ENCODE measurements around the gene ZFAND2B.

DNA sequence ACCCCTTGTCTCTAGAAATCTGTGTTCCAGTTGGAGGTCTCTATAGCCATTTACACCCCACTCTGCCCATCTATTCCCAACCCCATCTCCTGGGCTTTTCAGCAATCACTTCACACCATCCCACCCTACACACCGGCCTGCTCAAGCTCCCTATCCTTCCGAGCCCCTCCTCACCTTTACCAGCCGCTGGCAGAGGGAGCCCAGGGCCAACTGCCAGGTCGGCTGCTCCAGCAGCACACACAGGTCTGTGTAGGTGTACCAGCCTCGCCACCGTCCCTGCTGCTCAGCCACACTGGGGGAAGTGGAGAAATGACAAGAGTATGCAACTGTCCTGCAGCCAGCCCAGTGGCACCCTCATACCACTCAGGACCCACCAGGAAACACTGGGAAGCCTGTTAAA, 33.4 kb upstream of the ZFAND2B start:
- TF ChIP-seq, protein P1, sequence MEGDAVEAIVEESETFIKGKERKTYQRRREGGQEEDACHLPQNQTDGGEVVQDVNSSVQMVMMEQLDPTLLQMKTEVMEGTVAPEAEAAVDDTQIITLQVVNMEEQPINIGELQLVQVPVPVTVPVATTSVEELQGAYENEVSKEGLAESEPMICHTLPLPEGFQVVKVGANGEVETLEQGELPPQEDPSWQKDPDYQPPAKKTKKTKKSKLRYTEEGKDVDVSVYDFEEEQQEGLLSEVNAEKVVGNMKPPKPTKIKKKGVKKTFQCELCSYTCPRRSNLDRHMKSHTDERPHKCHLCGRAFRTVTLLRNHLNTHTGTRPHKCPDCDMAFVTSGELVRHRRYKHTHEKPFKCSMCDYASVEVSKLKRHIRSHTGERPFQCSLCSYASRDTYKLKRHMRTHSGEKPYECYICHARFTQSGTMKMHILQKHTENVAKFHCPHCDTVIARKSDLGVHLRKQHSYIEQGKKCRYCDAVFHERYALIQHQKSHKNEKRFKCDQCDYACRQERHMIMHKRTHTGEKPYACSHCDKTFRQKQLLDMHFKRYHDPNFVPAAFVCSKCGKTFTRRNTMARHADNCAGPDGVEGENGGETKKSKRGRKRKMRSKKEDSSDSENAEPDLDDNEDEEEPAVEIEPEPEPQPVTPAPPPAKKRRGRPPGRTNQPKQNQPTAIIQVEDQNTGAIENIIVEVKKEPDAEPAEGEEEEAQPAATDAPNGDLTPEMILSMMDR (conservative IDR thresholded peaks at IDR 0.05; ENCODE audit: low read depth in 2 of 2), result no peak
- TF ChIP-seq EZH2phosphoT487 (IDR thresholded peaks at IDR 0.05; ENCODE audit: unreplicated experiment) (no peak), EZH2 (IDR thresholded peaks at IDR 0.05; ENCODE audit: low read depth, unreplicated experiment) (no peak), CREB1 (CRISPR knock-in tag; IDR thresholded peaks at IDR 0.05; ENCODE audit: low read depth) (no peak), POLR2AphosphoS5 (IDR thresholded peaks at IDR 0.05; ENCODE audit: low read depth) (no peak), JUNB (IDR thresholded peaks at IDR 0.05; ENCODE audit: unreplicated experiment) (no peak), STAT1 (IDR thresholded peaks at IDR 0.05; ENCODE audit: unreplicated experiment) (no peak)
- TF ChIP-seq, protein P2, sequence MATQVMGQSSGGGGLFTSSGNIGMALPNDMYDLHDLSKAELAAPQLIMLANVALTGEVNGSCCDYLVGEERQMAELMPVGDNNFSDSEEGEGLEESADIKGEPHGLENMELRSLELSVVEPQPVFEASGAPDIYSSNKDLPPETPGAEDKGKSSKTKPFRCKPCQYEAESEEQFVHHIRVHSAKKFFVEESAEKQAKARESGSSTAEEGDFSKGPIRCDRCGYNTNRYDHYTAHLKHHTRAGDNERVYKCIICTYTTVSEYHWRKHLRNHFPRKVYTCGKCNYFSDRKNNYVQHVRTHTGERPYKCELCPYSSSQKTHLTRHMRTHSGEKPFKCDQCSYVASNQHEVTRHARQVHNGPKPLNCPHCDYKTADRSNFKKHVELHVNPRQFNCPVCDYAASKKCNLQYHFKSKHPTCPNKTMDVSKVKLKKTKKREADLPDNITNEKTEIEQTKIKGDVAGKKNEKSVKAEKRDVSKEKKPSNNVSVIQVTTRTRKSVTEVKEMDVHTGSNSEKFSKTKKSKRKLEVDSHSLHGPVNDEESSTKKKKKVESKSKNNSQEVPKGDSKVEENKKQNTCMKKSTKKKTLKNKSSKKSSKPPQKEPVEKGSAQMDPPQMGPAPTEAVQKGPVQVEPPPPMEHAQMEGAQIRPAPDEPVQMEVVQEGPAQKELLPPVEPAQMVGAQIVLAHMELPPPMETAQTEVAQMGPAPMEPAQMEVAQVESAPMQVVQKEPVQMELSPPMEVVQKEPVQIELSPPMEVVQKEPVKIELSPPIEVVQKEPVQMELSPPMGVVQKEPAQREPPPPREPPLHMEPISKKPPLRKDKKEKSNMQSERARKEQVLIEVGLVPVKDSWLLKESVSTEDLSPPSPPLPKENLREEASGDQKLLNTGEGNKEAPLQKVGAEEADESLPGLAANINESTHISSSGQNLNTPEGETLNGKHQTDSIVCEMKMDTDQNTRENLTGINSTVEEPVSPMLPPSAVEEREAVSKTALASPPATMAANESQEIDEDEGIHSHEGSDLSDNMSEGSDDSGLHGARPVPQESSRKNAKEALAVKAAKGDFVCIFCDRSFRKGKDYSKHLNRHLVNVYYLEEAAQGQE (IDR thresholded peaks at IDR 0.05; ENCODE audit: unreplicated experiment), result no peak
- TF ChIP-seq, protein P3, sequence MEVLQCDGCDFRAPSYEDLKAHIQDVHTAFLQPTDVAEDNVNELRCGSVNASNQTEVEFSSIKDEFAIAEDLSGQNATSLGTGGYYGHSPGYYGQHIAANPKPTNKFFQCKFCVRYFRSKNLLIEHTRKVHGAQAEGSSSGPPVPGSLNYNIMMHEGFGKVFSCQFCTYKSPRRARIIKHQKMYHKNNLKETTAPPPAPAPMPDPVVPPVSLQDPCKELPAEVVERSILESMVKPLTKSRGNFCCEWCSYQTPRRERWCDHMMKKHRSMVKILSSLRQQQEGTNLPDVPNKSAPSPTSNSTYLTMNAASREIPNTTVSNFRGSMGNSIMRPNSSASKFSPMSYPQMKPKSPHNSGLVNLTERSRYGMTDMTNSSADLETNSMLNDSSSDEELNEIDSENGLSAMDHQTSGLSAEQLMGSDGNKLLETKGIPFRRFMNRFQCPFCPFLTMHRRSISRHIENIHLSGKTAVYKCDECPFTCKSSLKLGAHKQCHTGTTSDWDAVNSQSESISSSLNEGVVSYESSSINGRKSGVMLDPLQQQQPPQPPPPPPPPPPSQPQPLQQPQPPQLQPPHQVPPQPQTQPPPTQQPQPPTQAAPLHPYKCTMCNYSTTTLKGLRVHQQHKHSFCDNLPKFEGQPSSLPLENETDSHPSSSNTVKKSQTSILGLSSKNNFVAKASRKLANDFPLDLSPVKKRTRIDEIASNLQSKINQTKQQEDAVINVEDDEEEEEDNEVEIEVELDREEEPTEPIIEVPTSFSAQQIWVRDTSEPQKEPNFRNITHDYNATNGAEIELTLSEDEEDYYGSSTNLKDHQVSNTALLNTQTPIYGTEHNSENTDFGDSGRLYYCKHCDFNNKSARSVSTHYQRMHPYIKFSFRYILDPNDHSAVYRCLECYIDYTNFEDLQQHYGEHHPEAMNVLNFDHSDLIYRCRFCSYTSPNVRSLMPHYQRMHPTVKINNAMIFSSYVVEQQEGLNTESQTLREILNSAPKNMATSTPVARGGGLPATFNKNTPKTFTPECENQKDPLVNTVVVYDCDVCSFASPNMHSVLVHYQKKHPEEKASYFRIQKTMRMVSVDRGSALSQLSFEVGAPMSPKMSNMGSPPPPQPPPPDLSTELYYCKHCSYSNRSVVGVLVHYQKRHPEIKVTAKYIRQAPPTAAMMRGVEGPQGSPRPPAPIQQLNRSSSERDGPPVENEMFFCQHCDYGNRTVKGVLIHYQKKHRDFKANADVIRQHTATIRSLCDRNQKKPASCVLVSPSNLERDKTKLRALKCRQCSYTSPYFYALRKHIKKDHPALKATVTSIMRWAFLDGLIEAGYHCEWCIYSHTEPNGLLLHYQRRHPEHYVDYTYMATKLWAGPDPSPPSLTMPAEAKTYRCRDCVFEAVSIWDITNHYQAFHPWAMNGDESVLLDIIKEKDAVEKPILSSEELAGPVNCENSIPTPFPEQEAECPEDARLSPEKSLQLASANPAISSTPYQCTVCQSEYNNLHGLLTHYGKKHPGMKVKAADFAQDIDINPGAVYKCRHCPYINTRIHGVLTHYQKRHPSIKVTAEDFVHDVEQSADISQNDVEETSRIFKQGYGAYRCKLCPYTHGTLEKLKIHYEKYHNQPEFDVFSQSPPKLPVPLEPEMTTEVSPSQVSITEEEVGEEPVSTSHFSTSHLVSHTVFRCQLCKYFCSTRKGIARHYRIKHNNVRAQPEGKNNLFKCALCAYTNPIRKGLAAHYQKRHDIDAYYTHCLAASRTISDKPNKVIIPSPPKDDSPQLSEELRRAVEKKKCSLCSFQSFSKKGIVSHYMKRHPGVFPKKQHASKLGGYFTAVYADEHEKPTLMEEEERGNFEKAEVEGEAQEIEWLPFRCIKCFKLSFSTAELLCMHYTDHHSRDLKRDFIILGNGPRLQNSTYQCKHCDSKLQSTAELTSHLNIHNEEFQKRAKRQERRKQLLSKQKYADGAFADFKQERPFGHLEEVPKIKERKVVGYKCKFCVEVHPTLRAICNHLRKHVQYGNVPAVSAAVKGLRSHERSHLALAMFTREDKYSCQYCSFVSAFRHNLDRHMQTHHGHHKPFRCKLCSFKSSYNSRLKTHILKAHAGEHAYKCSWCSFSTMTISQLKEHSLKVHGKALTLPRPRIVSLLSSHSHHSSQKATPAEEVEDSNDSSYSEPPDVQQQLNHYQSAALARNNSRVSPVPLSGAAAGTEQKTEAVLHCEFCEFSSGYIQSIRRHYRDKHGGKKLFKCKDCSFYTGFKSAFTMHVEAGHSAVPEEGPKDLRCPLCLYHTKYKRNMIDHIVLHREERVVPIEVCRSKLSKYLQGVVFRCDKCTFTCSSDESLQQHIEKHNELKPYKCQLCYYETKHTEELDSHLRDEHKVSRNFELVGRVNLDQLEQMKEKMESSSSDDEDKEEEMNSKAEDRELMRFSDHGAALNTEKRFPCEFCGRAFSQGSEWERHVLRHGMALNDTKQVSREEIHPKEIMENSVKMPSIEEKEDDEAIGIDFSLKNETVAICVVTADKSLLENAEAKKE (CRISPR knock-in tag; IDR thresholded peaks at IDR 0.05), result no peak

Measured in GM23338 (cell line).